ENCODE measurements around the gene CRYZ.
"Not testable (repeated sequence)": the region's sequence is repeated elsewhere in the genome, so short reads cannot be mapped to it uniquely, and the experiment has no call there.

CRYZ gene

GRCh38 chr1:74766579-74766978 is 33.7 kb upstream of the CRYZ start:
- Histone ChIP-seq H3K27me3 (no peaks in the 10 kb centered on the region), H4K20me1 (0 out of 22 replicates have a peak, but pooled peaks cover 0 to 5% (median 0%) of the 10 kb centered on the region in 11 experiments), H3K4me1 (no peaks in the 10 kb centered on the region), H3K27ac (no peak overlapping the region), H3K9me3 (replicated peaks in 1 of 11) (no peaks in the 10 kb centered on the region), H3K9ac (no peak overlapping the region), H3K36me3 (peaks cover 33 to 58% (median 42%) of the 10 kb centered on the region in 11 experiments), H3K4me2 (no peak overlapping the region), H3K4me3 (no peak overlapping the region)
- TF ChIP-seq Cebpa-rat (IDR thresholded peaks at IDR 0.05): no peak

- H3K4me1 ChIP-seq: no peaks in the 10 kb centered on the region
- H3K27me3 ChIP-seq: no peaks in the 10 kb centered on the region
- no peak overlapping the region for H3K27ac ChIP-seq
- no peak overlapping the region for H3K9ac ChIP-seq
- H3K4me3 ChIP-seq: no peak overlapping the region
- no peak for TF ChIP-seq Cebpa-rat (IDR thresholded peaks at IDR 0.05)
- H3K9me3 ChIP-seq (replicated peaks in 1 of 11): no peaks in the 10 kb centered on the region
- peaks cover 60 to 86% (median 69%) of the 10 kb centered on the region in 11 experiments for H3K36me3 ChIP-seq
- 0 out of 22 replicates have a peak, but pooled peaks cover 0 to 5% (median 0%) of the 10 kb centered on the region in 11 experiments for H4K20me1 ChIP-seq
- H3K4me2 ChIP-seq: no peak overlapping the region
Measured at GRCh38 chr1:74763807-74764206, 31.0 kb upstream of the CRYZ start.

GRCh38 chr1:74756650-74757049 is 23.8 kb upstream of the CRYZ start:
- not testable (repeated sequence) for H3K9ac ChIP-seq, H4K20me1 ChIP-seq, H3K27ac ChIP-seq, H3K4me1 ChIP-seq, H3K4me3 ChIP-seq, H3K27me3 ChIP-seq, H3K4me2 ChIP-seq
- peaks cover 25 to 39% (median 36%) of the 10 kb centered on the region in 11 experiments for H3K9me3 ChIP-seq (replicated peaks in 1 of 11)
- H3K36me3 ChIP-seq: peaks cover 96 to 100% (median 98%) of the 10 kb centered on the region in 11 experiments

- H3K4me2 ChIP-seq: no peak overlapping the region
- no peak overlapping the region for H3K4me3 ChIP-seq
- no peaks in the 10 kb centered on the region for H3K4me1 ChIP-seq
- H3K36me3 ChIP-seq: peaks cover 98 to 100% (median 99%) of the 10 kb centered on the region in 11 experiments
- TF ChIP-seq Cebpa-rat (IDR thresholded peaks at IDR 0.05): no peak
- H3K9me3 ChIP-seq (replicated peaks in 1 of 11): peaks cover 25 to 39% (median 36%) of the 10 kb centered on the region in 11 experiments
- H3K27me3 ChIP-seq: no peaks in the 10 kb centered on the region
- H4K20me1 ChIP-seq: no peaks in the 10 kb centered on the region
- no peak overlapping the region for H3K27ac ChIP-seq
- H3K9ac ChIP-seq: no peak overlapping the region
Measured at GRCh38 chr1:74755475-74755874, 22.6 kb upstream of the CRYZ start.

GRCh38 chr1:74753104-74753503 is 20.3 kb upstream of the CRYZ start:
- no peak overlapping the region for H3K9ac ChIP-seq
- no peak overlapping the region for H3K27ac ChIP-seq
- no peak for TF ChIP-seq Cebpa-rat (IDR thresholded peaks at IDR 0.05)
- H3K4me1 ChIP-seq: no peaks in the 10 kb centered on the region
- H4K20me1 ChIP-seq: no peaks in the 10 kb centered on the region
- peaks cover 25 to 38% (median 35%) of the 10 kb centered on the region in 11 experiments for H3K9me3 ChIP-seq (replicated peaks in 1 of 11)
- peaks cover 97 to 100% (median 100%) of the 10 kb centered on the region in 11 experiments for H3K36me3 ChIP-seq
- H3K27me3 ChIP-seq: no peaks in the 10 kb centered on the region
- H3K4me3 ChIP-seq: no peak overlapping the region
- no peak overlapping the region for H3K4me2 ChIP-seq

GRCh38 chr1:74748960-74749359 is 16.1 kb upstream of the CRYZ start:
- no peak overlapping the region for H3K27ac ChIP-seq
- peaks cover 15 to 22% (median 18%) of the 10 kb centered on the region in 11 experiments for H3K9me3 ChIP-seq (replicated peaks in 1 of 11)
- peaks cover 90 to 100% (median 94%) of the 10 kb centered on the region in 11 experiments for H3K36me3 ChIP-seq
- no peaks in the 10 kb centered on the region for H3K4me1 ChIP-seq
- H4K20me1 ChIP-seq: peaks cover 0 to 14% (median 0%) of the 10 kb centered on the region in 11 experiments; a peak in 1 of 22 replicates
- TF ChIP-seq Cebpa-rat (IDR thresholded peaks at IDR 0.05): no peak
- no peak overlapping the region for H3K4me2 ChIP-seq
- no peak overlapping the region for H3K9ac ChIP-seq
- H3K4me3 ChIP-seq: no peak overlapping the region
- H3K27me3 ChIP-seq: no peaks in the 10 kb centered on the region

GRCh38 chr1:74745247-74745646 is 12.4 kb upstream of the CRYZ start:
- not testable (repeated sequence) for H3K27ac ChIP-seq
- peaks cover 90 to 100% (median 94%) of the 10 kb centered on the region in 11 experiments for H3K36me3 ChIP-seq

GRCh38 chr1:74740307-74740980 is 7.6 kb upstream of the CRYZ start:
- not testable (repeated sequence) for H3K27ac ChIP-seq, H3K4me3 ChIP-seq

More at GRCh38 chr1:74745247-74745646, 12.4 kb upstream of the CRYZ start:
- not testable (repeated sequence) for H3K27me3 ChIP-seq, H3K4me1 ChIP-seq, H3K4me2 ChIP-seq, H3K4me3 ChIP-seq, H3K9ac ChIP-seq
- Histone ChIP-seq H4K20me1 (peaks cover 0 to 14% (median 0%) of the 10 kb centered on the region in 11 experiments; a peak in 1 of 22 replicates), H3K9me3 (replicated peaks in 1 of 11) (peaks cover 48 to 59% (median 53%) of the 10 kb centered on the region in 11 experiments)

GRCh38 chr1:74737333-74737732 is 4.5 kb upstream of the CRYZ start:
- no peak overlapping the region for H3K27ac ChIP-seq
- H3K4me3 ChIP-seq: no peak overlapping the region
- no peak overlapping the region for H3K9ac ChIP-seq
- no peaks in the 10 kb centered on the region for H3K27me3 ChIP-seq
- H4K20me1 ChIP-seq: peaks cover 0 to 22% (median 4%) of the 10 kb centered on the region in 11 experiments; a peak in 5 of 22 replicates
- no peak for TF ChIP-seq Cebpa-rat (IDR thresholded peaks at IDR 0.05)
- H3K4me2 ChIP-seq: no peak overlapping the region
- peaks cover 61 to 77% (median 71%) of the 10 kb centered on the region in 11 experiments for H3K36me3 ChIP-seq
- H3K9me3 ChIP-seq (replicated peaks in 1 of 11): peaks cover 32 to 45% (median 38%) of the 10 kb centered on the region in 11 experiments
- H3K4me1 ChIP-seq: peaks cover 11 to 19% (median 15%) of the 10 kb centered on the region in 10 experiments

More at GRCh38 chr1:74740307-74740980, 7.6 kb upstream of the CRYZ start:
- peaks cover 63 to 76% (median 69%) of the 10 kb centered on the region in 11 experiments for H3K9me3 ChIP-seq (replicated peaks in 1 of 11)
- not testable (repeated sequence) for H3K4me1 ChIP-seq, H3K27me3 ChIP-seq, H3K9ac ChIP-seq, H4K20me1 ChIP-seq, H3K4me2 ChIP-seq
- H3K36me3 ChIP-seq: peaks cover 92 to 100% (median 99%) of the 10 kb centered on the region in 11 experiments
